GM12878 (cell line): ENCODE measurements around the gene DUSP22. TPM values are rescaled to one million over a fixed set of nuclear protein-coding genes. Genes with fewer than 3 reads are reported as not detected.
A peak's percentile ranks its signal among the peaks of the same experiment; 100 is the strongest.

Source experiments
- CTCF ChIP-seq, 3 experiments: IDR thresholded peaks in 2 of 3; conservative IDR thresholded peaks in 1 of 3; 2 replicates each; pipeline ENCODE4 v1.5.1; 2011; ENCODE audit warnings: low read depth in 3 of 3, low read length in 3 of 3, mild to moderate bottlenecking in 3 of 3, control low read depth in 2 of 3, moderate library complexity in 2 of 3, inconsistent platforms in 1 of 3, mixed read lengths in 1 of 3; ENCODE audit not compliant: control insufficient read depth in 2 of 3, insufficient read depth in 1 of 3; ENCODE audit errors: extremely low read depth in 1 of 3
- E2F8 ChIP-seq: fragments of 450-650 bp; IDR thresholded peaks from 2 replicates; pipeline ENCODE4 v1.6.1; 2018; ENCODE audit warnings: mild to moderate bottlenecking, low read depth, moderate library complexity; ENCODE audit not compliant: partially characterized antibody
- ESRRA ChIP-seq: IDR thresholded peaks from 2 replicates; pipeline ENCODE4 v1.6.1; 2012; ENCODE audit warnings: mild to moderate bottlenecking, low read length, improper control_type of control experiment
- FOXK2 ChIP-seq: fragments of 450-650 bp; IDR thresholded peaks from 2 replicates; pipeline ENCODE4 v1.6.1; 2017; ENCODE audit warnings: mild to moderate bottlenecking, moderate library complexity
- KDM1A ChIP-seq: fragments of 200-600 bp; sonication (generic); IDR thresholded peaks from 2 replicates; pipeline ENCODE4 v1.6.1; 2016; ENCODE audit warnings: borderline replicate concordance
- MEF2A ChIP-seq: IDR thresholded peaks from 2 replicates; pipeline ENCODE4 v1.6.1; 2011; ENCODE audit warnings: low read depth, mild to moderate bottlenecking, low read length, moderate library complexity; ENCODE audit not compliant: insufficient read depth
- NFIC ChIP-seq: IDR thresholded peaks from 2 replicates; pipeline ENCODE4 v1.6.1; 2012; ENCODE audit warnings: low read depth, mild to moderate bottlenecking, inconsistent platforms, low read length, moderate library complexity
- NR2F1 ChIP-seq: fragments of 450-650 bp; conservative IDR thresholded peaks from 2 replicates; pipeline ENCODE4 v1.6.1; 2017; ENCODE audit warnings: mild to moderate bottlenecking
- RELA ChIP-seq: fragments of 450-650 bp; IDR thresholded peaks from 2 replicates; pipeline ENCODE4 v1.8.0; 2014; ENCODE audit warnings: borderline replicate concordance; ENCODE audit not compliant: partially characterized antibody
- RELB ChIP-seq: fragments of 450-650 bp; IDR thresholded peaks from 2 replicates; pipeline ENCODE4 v1.6.1; 2017; ENCODE audit warnings: low read depth, mild to moderate bottlenecking, moderate library complexity
- SIX5 ChIP-seq: IDR thresholded peaks from 2 replicates; pipeline ENCODE4 v1.6.1; 2011; ENCODE audit warnings: mild to moderate bottlenecking, low read depth, low read length, moderate library complexity; ENCODE audit not compliant: severe bottlenecking
- SKIL ChIP-seq: fragments of 450-650 bp; IDR thresholded peaks from 2 replicates; pipeline ENCODE4 v1.6.1; 2017; ENCODE audit warnings: mild to moderate bottlenecking, low read depth, inconsistent platforms; ENCODE audit not compliant: poor library complexity, severe bottlenecking
- SMAD1 ChIP-seq: fragments of 450-650 bp; IDR thresholded peaks from 2 replicates; pipeline ENCODE4 v1.6.1; 2018; ENCODE audit warnings: mild to moderate bottlenecking, low read depth; ENCODE audit not compliant: partially characterized antibody
- SMC3 ChIP-seq: IDR thresholded peaks from 2 replicates; pipeline ENCODE4 v1.6.1; 2011; ENCODE audit warnings: low read length, improper control_type of control experiment, borderline replicate concordance
- SPI1 ChIP-seq: IDR thresholded peaks from 2 replicates; pipeline ENCODE4 v1.6.1; 2011; ENCODE audit warnings: low read depth, mild to moderate bottlenecking, low read length, moderate library complexity, borderline replicate concordance; ENCODE audit not compliant: insufficient read depth
- SRF ChIP-seq, 2 experiments: IDR thresholded peaks; 2 replicates each; pipeline ENCODE4 v1.6.1; 2011; ENCODE audit warnings: low read depth in 2 of 2, low read length in 2 of 2, mild to moderate bottlenecking in 1 of 2, moderate library complexity in 1 of 2
- TAF1 ChIP-seq: IDR thresholded peaks from 2 replicates; pipeline ENCODE4 v1.6.1; 2011; ENCODE audit warnings: mild to moderate bottlenecking, low read depth, low read length, borderline replicate concordance
- ZNF274 ChIP-seq: IDR thresholded peaks from one replicate; pipeline ENCODE4 v1.8.0; 2011; ENCODE audit not compliant: insufficient read length, insufficient read depth
- polyA plus RNA-seq, 11 experiments: library from polyadenylated mRNA; depleted of rRNA in 4 of 11; unstranded in 6 of 11; stranded (reverse) in 5 of 11; fragments of >200 nt; fragmentation: Nextera tagmentation in 4 of 11; fragmentation: Illumina TruSeq in 1 of 11; extraction: Ambion mirVana in 4 of 11; extraction: Trizol in 1 of 11; gene quantifications; 1 replicate in 1 of 11; 2 replicates in 10 of 11; pipeline versions ENCODE4 v1.2.1 to v1.2.3, GENCODE V29; 2011 to 2016; ENCODE audit warnings: inconsistent platforms in 2 of 11, missing spikeins in 2 of 11, low read depth in 1 of 11
- total RNA-seq, 4 experiments: library from RNA; depleted of rRNA in 3 of 4; stranded (reverse); fragments of >200 nt in 3 of 4; fragmentation: Illumina TruSeq in 1 of 4; extraction: Trizol in 1 of 4; gene quantifications; 2 replicates each; pipeline versions ENCODE4 v1.2.1 to v1.2.3, GENCODE V29; 2013 to 2021
- TF ChIP-seq, protein P1 (sequence below): fragments of 450-650 bp; IDR thresholded peaks from 2 replicates; pipeline ENCODE4 v1.6.1; 2016; ENCODE audit warnings: mild to moderate bottlenecking

DUSP22 gene
- total and polyA plus RNA-seq, 10 of the 15 experiments (the other 5 are each of a cell fraction or from before 2014, with no cell fraction given): 78.9 to 156 (median 107) TPM

DNA sequence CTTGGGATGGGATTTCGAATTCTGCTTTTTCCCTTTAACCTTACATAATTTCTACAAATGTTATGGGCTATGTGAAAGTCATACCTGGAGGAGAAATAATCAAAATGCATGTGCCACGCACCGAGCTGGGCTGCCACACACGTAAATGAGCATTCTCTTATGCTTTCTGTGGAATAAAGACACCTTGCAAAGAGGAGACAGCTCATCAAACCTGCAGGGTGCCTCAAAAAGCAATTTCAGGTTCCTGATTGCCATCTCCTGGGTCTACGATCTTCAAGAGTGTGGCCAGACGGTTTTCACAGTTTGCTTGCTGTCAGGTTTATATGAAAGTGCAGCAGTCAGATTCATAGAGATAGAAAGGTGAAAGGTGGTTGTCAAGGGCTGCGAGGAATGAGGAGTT lies 36.6 kb downstream of the DUSP22 start (continued):
- TF ChIP-seq RELB: no peak
- TF ChIP-seq ESRRA: no peak
- TF ChIP-seq E2F8: no peak
- no peak for TF ChIP-seq SKIL
- TF ChIP-seq NR2F1: peak; percentile 51; the same call in 1 of the 2 replicates
- TF ChIP-seq SPI1: no peak
- TF ChIP-seq KDM1A: no peak
- TF ChIP-seq SRF (IDR thresholded peaks at IDR 0.05; ENCODE audit: low read depth in 2 of 2, low read length in 2 of 2): no peak
- TF ChIP-seq SIX5: no peak
- TF ChIP-seq TAF1: no peak
- no peak for TF ChIP-seq NFIC
- no peak for TF ChIP-seq ZNF274
- TF ChIP-seq SMAD1: no peak
- no peak for TF ChIP-seq RELA
- TF ChIP-seq CTCF (IDR thresholded peaks at IDR 0.05 in 2 of 3, conservative IDR thresholded peaks at IDR 0.05 in 1 of 3; ENCODE audit: control insufficient read depth in 2 of 3, extremely low read depth in 1 of 3, insufficient read depth in 1 of 3, low read depth in 3 of 3, low read length in 3 of 3): no peak
- TF ChIP-seq, protein P1, sequence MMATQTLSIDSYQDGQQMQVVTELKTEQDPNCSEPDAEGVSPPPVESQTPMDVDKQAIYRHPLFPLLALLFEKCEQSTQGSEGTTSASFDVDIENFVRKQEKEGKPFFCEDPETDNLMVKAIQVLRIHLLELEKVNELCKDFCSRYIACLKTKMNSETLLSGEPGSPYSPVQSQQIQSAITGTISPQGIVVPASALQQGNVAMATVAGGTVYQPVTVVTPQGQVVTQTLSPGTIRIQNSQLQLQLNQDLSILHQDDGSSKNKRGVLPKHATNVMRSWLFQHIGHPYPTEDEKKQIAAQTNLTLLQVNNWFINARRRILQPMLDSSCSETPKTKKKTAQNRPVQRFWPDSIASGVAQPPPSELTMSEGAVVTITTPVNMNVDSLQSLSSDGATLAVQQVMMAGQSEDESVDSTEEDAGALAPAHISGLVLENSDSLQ: no peak; the same call in 1 of the 2 replicates
- TF ChIP-seq SMC3: no peak
- no peak for TF ChIP-seq FOXK2
- no peak for TF ChIP-seq MEF2A
